ENCODE measurements around the gene CAMK2G.

CAMK2G gene

GRCh38 chr10:73910764-73911552 is 36.6 kb upstream of the CAMK2G start, which contains the start of gene PLAU:
Gene PLAU (plus strand): TSS chr10:73911132. CDS start chr10:73911556, 424 bp downstream.
- no peaks in the 10 kb centered on the region for H3K9me3 ChIP-seq (ENCODE audit: control insufficient read depth, low read length)
- H3K4me1 ChIP-seq (ENCODE audit: control insufficient read depth, insufficient read depth, low read length): peaks cover 16% of the 10 kb centered on the region
- H3K27me3 ChIP-seq (ENCODE audit: control insufficient read depth, insufficient read depth, low read length): peaks cover 32% of the 10 kb centered on the region
- peak within 1 kb of the TSS; percentile 57 for H3K9ac ChIP-seq (ENCODE audit: low read length)
- H3K36me3 ChIP-seq (ENCODE audit: control insufficient read depth, insufficient read depth, low read length): no peaks in the 10 kb centered on the region
- H3K4me3 ChIP-seq (ENCODE audit: low read length): no peak within 1 kb of the TSS

GRCh38 chr10:73910401-73910763 is 36.0 kb upstream of the CAMK2G start:
- peak overlapping the region; percentile 57 for H3K9ac ChIP-seq (ENCODE audit: low read length)
- H3K4me3 ChIP-seq (ENCODE audit: low read length): no peak overlapping the region

GRCh38 chr10:73909540-73910115 is 35.3 kb upstream of the CAMK2G start:
- Histone ChIP-seq H3K9ac (ENCODE audit: low read length) (no peak overlapping the region), H3K4me1 (ENCODE audit: control insufficient read depth, insufficient read depth, low read length) (peaks cover 16% of the 10 kb centered on the region), H3K27me3 (ENCODE audit: control insufficient read depth, insufficient read depth, low read length) (peaks cover 32% of the 10 kb centered on the region), H3K9me3 (ENCODE audit: control insufficient read depth, low read length) (no peaks in the 10 kb centered on the region), H3K36me3 (ENCODE audit: control insufficient read depth, insufficient read depth, low read length) (no peaks in the 10 kb centered on the region), H3K4me3 (ENCODE audit: low read length) (no peak overlapping the region)

More at GRCh38 chr10:73910401-73910763, 36.0 kb upstream of the CAMK2G start:
- Histone ChIP-seq H3K4me1 (ENCODE audit: control insufficient read depth, insufficient read depth, low read length) (peaks cover 16% of the 10 kb centered on the region), H3K9me3 (ENCODE audit: control insufficient read depth, low read length) (no peaks in the 10 kb centered on the region), H3K36me3 (ENCODE audit: control insufficient read depth, insufficient read depth, low read length) (no peaks in the 10 kb centered on the region), H3K27me3 (ENCODE audit: control insufficient read depth, insufficient read depth, low read length) (peaks cover 32% of the 10 kb centered on the region)

GRCh38 chr10:73908853-73909539 is 34.6 kb upstream of the CAMK2G start:
- H3K4me1 ChIP-seq (ENCODE audit: control insufficient read depth, insufficient read depth, low read length): peaks cover 16% of the 10 kb centered on the region
- no peak overlapping the region for H3K9ac ChIP-seq (ENCODE audit: low read length)
- peaks cover 32% of the 10 kb centered on the region for H3K27me3 ChIP-seq (ENCODE audit: control insufficient read depth, insufficient read depth, low read length)
- H3K4me3 ChIP-seq (ENCODE audit: low read length): no peak overlapping the region
- no peaks in the 10 kb centered on the region for H3K9me3 ChIP-seq (ENCODE audit: control insufficient read depth, low read length)
- H3K36me3 ChIP-seq (ENCODE audit: control insufficient read depth, insufficient read depth, low read length): no peaks in the 10 kb centered on the region

- H3K4me1 ChIP-seq (ENCODE audit: control insufficient read depth, insufficient read depth, low read length): peaks cover 16% of the 10 kb centered on the region
- H3K27me3 ChIP-seq (ENCODE audit: control insufficient read depth, insufficient read depth, low read length): peaks cover 29% of the 10 kb centered on the region
- no peak overlapping the region for H3K9ac ChIP-seq (ENCODE audit: low read length)
- H3K36me3 ChIP-seq (ENCODE audit: control insufficient read depth, insufficient read depth, low read length): no peaks in the 10 kb centered on the region
- H3K9me3 ChIP-seq (ENCODE audit: control insufficient read depth, low read length): no peaks in the 10 kb centered on the region
- no peak overlapping the region for H3K4me3 ChIP-seq (ENCODE audit: low read length)
These were observed 33.6 kb upstream of the CAMK2G start for GRCh38 chr10:73907841-73908517.

- Histone ChIP-seq H3K4me1 (ENCODE audit: control insufficient read depth, insufficient read depth, low read length) (peaks cover 16% of the 10 kb centered on the region), H3K27me3 (ENCODE audit: control insufficient read depth, insufficient read depth, low read length) (peaks cover 26% of the 10 kb centered on the region), H3K9me3 (ENCODE audit: control insufficient read depth, low read length) (no peaks in the 10 kb centered on the region), H3K9ac (ENCODE audit: low read length) (peak overlapping the region; percentile 0), H3K36me3 (ENCODE audit: control insufficient read depth, insufficient read depth, low read length) (no peaks in the 10 kb centered on the region), H3K4me3 (ENCODE audit: low read length) (no peak overlapping the region)
These were observed 32.4 kb upstream of the CAMK2G start for GRCh38 chr10:73906524-73907447.

GRCh38 chr10:73905256-73906020 is 31.1 kb upstream of the CAMK2G start:
- Histone ChIP-seq H3K9ac (ENCODE audit: low read length) (no peak overlapping the region), H3K27me3 (ENCODE audit: control insufficient read depth, insufficient read depth, low read length) (peaks cover 14% of the 10 kb centered on the region), H3K9me3 (ENCODE audit: control insufficient read depth, low read length) (no peaks in the 10 kb centered on the region), H3K4me1 (ENCODE audit: control insufficient read depth, insufficient read depth, low read length) (peaks cover 13% of the 10 kb centered on the region), H3K4me3 (ENCODE audit: low read length) (no peak overlapping the region), H3K36me3 (ENCODE audit: control insufficient read depth, insufficient read depth, low read length) (no peaks in the 10 kb centered on the region)

- H3K9ac ChIP-seq (ENCODE audit: low read length): no peak overlapping the region
- no peaks in the 10 kb centered on the region for H3K36me3 ChIP-seq (ENCODE audit: control insufficient read depth, insufficient read depth, low read length)
- H3K4me3 ChIP-seq (ENCODE audit: low read length): no peak overlapping the region
- H3K4me1 ChIP-seq (ENCODE audit: control insufficient read depth, insufficient read depth, low read length): peaks cover 5% of the 10 kb centered on the region
- H3K9me3 ChIP-seq (ENCODE audit: control insufficient read depth, low read length): no peaks in the 10 kb centered on the region
- peaks cover 2% of the 10 kb centered on the region for H3K27me3 ChIP-seq (ENCODE audit: control insufficient read depth, insufficient read depth, low read length)
These were observed 28.0 kb upstream of the CAMK2G start for GRCh38 chr10:73902351-73902750.

GRCh38 chr10:73901261-73901660 is 26.9 kb upstream of the CAMK2G start:
- peaks cover 2% of the 10 kb centered on the region for H3K27me3 ChIP-seq (ENCODE audit: control insufficient read depth, insufficient read depth, low read length)
- H3K9ac ChIP-seq (ENCODE audit: low read length): no peak overlapping the region
- peaks cover 5% of the 10 kb centered on the region for H3K4me1 ChIP-seq (ENCODE audit: control insufficient read depth, insufficient read depth, low read length)
- no peaks in the 10 kb centered on the region for H3K9me3 ChIP-seq (ENCODE audit: control insufficient read depth, low read length)
- no peaks in the 10 kb centered on the region for H3K36me3 ChIP-seq (ENCODE audit: control insufficient read depth, insufficient read depth, low read length)
- no peak overlapping the region for H3K4me3 ChIP-seq (ENCODE audit: low read length)

- H3K36me3 ChIP-seq (ENCODE audit: control insufficient read depth, insufficient read depth, low read length): no peaks in the 10 kb centered on the region
- no peaks in the 10 kb centered on the region for H3K9me3 ChIP-seq (ENCODE audit: control insufficient read depth, low read length)
- no peak overlapping the region for H3K9ac ChIP-seq (ENCODE audit: low read length)
- no peak overlapping the region for H3K4me3 ChIP-seq (ENCODE audit: low read length)
- peaks cover 5% of the 10 kb centered on the region for H3K4me1 ChIP-seq (ENCODE audit: control insufficient read depth, insufficient read depth, low read length)
- peaks cover 2% of the 10 kb centered on the region for H3K27me3 ChIP-seq (ENCODE audit: control insufficient read depth, insufficient read depth, low read length)
These were observed 25.7 kb upstream of the CAMK2G start for GRCh38 chr10:73900064-73900463.
